EL (cell line): ENCODE measurements around the gene LRRC4C.

Experiments
- DNase-seq: peaks from one replicate; pipeline ENCODE4 v3.0.0-alpha.2; 2016

Gene LRRC4C

DNA sequence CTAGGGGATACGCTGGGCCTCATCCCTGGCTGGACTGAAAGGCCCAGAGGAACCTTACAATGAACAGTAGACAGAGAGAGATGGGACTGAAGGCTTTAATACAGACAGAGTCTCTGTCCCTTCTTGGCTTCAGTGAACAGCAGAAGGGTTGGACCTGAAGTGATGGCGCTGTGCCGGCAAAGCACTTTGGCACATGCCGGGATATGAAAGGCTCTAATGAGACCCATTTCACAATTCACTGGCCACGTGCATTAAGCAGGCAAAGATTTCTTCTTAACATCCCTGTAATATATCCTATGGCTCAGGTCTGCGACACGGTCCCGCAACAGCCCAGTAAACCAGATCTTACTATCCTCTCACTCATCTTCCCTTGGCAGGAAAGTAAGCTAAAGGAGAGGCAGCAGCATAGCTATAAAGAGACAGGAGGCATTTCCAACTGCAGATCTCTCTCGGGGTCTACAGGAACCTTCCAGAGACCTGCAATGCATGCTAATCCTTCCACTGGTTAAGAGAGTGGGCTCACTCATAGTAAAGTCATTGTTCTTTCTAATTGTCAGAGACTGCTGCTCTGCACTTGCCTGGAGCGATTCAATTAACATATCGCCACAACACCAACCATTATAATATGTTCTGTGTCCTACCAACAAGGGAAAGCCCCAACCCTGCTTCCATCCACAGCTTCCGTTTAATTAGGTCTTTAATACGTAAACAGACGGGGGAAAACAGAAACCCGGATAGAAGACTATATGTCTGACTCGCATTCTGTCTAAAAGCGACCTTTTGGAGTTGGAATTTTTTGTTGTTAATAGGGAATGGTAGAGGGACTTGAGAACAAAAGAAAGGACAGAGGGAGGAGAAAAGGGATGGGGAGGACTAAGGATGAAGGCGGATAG, 1179.0 kb downstream of the LRRC4C start:
- DNase-seq, result no peak

GRCh38 chr11:40276960-40277359, 1182.5 kb downstream of the LRRC4C start:
- DNase-seq, result no peak

- DNase-seq, result peak; percentile 40
Observed at GRCh38 chr11:40274017-40274416, 1185.4 kb downstream of the LRRC4C start.

DNA sequence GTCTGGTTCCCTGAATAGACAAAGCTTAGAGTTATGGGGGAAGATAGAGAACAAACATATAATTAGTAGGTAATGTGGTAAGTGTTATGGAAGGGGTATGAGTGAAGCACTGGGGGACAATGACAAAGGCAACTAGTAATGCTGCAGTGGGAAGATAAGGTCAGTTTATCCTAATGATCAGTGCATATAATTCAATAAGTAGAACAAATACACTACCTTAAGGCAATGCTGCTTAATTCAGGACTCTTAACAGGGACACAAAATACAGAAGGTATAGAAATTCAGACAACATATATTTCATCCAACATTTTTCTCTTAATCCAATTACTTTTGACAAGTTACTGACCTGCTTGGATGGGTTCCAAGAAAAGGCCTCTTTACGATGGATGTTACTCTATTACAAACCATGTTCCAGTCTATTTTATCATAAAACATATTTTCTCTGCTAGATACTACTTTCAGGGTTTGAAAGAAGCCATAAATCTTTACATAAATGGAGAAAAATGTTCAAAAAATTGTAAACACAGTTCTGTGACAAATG, 1186.2 kb downstream of the LRRC4C start:
- DNase-seq, result no peak

DNA sequence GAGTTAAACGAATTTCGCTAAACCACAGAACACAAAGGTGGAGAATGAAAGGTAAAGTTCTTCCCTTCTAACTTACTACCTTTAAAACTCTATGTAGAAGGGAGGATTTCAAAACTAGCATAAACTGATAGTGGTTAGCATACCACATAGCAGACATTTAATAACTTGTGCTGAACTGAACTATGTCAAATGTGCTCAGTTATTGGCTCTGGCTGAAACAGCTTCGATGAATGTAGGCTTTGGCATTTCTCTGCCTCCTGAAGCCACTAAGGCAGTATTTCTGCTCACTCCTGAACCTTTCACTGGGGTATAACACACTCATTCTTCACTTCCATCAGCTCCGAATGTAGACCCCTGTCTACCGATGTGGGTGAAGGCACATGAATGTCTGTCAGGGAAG, 1188.1 kb downstream of the LRRC4C start:
- DNase-seq, result no peak

GRCh38 chr11:40269865-40270264, 1189.6 kb downstream of the LRRC4C start:
- DNase-seq, result no peak

- no peak for DNase-seq
Observed at GRCh38 chr11:40268551-40268950, 1190.9 kb downstream of the LRRC4C start.

DNA sequence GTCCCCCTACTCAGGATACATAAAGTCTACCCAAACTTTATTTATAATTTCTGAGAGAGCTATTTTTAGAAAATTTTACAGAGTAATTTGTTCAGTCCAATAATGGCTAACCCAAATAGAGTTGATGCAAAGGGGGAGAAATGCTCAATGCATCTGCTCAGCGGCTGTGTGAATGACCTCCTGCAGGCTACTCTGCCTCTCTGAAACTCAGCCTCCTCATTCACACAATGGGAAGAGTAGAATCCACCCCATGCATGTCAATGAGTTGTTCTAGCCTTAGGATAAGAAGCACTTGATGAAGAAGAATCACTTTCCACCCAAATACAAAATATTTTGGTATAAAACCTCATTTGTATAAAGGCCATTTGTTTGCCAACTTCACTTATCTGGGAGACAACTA, 1204.0 kb downstream of the LRRC4C start:
- no peak for DNase-seq

GRCh38 chr11:40253166-40253565, 1206.3 kb downstream of the LRRC4C start:
- no peak for DNase-seq

DNA sequence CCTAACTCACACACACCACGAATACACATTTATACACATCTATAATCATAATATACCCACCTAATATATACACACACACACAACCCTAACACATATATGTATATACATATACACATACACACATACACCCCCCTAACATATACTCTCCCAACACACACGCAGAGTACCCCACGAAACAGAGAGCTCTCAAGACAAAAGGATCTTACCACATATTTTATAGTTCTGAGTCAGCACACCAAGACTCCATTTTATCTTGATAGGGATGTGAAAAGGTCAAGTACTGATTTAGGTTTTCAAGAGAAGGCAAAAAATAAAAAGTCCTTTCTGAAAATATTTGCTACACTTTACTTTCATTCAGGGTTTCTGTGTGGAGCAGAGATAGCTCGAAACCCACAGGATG, 1207.2 kb downstream of the LRRC4C start:
- no peak for DNase-seq

DNA sequence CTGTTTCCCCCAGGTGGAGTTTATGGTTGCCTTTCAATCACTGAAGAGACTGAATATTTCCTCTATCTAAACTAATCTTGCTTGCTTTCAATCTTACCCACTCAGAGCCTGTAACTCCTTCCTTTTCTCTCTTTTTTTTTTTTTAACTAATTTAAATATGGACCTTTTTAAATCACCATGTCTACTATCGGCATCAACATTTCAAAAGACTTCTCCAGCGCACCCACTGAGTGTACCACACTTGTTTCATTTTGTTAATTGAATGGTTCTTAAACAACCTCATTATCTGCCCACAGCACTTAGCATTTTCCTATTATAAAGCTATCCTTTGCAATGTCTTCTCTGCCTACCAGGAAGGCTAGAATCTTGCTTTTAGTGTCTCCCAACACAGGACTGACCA, 1212.5 kb downstream of the LRRC4C start:
- no peak for DNase-seq

DNA sequence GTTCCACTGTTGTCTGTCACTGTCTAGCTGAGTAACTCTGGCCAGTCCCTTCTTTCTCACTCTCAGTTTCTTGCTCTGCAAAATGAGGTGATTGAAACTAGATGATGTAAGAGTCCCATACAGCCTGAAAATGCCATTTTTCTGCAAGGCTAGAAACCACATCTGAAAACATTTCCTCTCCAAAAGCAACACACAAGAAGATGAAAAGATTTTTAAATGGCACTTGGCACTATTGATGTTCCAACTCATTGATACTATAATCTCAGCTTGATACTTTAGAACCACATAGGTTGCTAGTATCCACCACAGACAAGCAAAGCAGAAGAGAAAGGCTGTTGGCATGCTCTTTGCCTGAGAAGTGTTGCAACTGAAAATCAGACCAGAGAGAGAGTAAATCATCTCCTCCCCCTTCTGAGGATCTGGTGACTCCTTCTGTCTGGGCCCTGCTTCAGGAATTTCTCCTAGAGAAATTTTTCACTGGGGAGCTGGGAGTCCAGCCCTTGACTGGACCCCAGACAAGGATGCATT, 1217.9 kb downstream of the LRRC4C start:
- DNase-seq, result no peak

GRCh38 chr11:40240284-40240683, 1219.2 kb downstream of the LRRC4C start:
- DNase-seq, result no peak

- DNase-seq, result no peak
Observed at GRCh38 chr11:40236526-40236925, 1222.9 kb downstream of the LRRC4C start.

- DNase-seq, result no peak
Observed at GRCh38 chr11:40235841-40236240, 1223.6 kb downstream of the LRRC4C start.

GRCh38 chr11:40230821-40231220, 1228.6 kb downstream of the LRRC4C start:
- DNase-seq, result no peak

DNA sequence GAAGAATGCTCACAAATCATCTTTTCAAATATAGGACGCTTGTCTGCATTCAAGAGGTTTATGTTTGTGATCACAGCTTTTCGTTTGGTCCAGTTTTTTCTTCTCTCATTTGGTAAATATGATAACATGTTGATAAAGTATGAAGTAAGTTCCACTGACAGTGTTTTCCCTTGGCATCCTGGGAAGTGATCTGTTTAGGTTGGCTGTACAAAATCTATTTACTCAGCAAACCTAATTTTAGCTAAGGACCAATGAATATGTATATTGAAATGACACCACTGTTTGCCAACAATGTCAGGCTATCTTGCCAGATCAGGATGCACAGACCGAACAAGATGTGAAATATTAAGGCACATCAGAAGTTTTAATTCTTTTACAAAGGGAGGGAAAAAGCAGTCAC, 1230.8 kb downstream of the LRRC4C start:
- no peak for DNase-seq

DNA sequence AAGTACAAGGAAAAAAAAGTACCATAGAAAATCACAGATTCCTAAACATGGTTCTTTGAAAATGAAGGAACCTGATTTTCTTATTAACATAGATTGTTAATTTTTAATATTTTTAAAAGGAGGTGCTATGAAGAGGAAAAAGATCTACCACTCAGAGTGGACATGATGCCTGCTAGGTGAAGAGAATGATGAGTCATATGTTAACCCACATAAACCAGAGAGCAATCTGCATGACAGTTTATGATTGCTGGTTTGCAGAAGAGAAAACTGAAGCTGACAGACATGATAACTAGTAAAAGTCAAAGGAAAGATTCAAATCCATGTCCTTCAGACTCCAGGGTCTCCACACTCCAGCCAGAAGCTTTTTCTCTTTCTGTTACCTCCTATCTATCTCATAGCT, 1231.7 kb downstream of the LRRC4C start:
- no peak for DNase-seq

- DNase-seq, result no peak
Observed at GRCh38 chr11:40226654-40227053, 1232.8 kb downstream of the LRRC4C start.

GRCh38 chr11:40223596-40224330, 1235.7 kb downstream of the LRRC4C start:
- DNase-seq, result no peak

DNA sequence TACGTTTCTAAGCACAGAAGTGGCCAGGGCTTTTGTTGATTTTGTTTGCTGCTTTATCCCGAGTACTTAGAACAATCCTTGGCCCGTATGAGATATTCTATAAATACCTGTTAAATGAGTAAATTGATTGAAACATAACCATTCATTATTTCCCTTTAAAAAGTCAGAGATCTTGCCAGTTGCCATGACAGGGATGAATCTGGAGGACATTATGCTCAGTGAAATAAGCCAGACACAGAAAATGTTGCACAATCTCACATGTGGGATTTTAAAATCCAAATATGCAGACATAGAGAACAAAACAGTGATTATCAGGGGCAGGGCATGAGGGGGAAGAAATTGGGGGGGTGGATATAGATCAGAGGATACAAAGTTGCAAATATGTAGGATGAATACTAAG, 1240.1 kb downstream of the LRRC4C start:
- no peak for DNase-seq

GRCh38 chr11:40215556-40215955, 1243.9 kb downstream of the LRRC4C start:
- DNase-seq, result no peak

DNA sequence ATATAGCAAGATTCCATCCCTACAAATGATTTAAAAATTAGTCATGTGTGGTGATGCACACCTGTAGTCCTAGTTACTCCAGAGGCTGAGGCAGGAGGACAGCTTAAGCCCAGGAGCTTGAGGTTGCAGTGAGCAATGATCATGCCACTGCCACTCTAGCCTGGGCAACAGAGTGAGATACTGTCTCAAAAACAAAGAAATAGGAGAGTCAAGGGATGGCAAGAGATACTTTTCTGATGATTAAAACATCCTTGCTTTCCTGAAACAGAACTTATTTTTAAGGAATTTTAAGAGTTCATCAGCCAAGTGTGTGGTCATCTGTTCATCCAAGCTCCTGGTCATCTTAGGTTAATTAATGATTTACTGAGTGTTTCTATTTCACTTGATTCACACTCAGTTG, 1252.0 kb downstream of the LRRC4C start:
- no peak for DNase-seq

DNA sequence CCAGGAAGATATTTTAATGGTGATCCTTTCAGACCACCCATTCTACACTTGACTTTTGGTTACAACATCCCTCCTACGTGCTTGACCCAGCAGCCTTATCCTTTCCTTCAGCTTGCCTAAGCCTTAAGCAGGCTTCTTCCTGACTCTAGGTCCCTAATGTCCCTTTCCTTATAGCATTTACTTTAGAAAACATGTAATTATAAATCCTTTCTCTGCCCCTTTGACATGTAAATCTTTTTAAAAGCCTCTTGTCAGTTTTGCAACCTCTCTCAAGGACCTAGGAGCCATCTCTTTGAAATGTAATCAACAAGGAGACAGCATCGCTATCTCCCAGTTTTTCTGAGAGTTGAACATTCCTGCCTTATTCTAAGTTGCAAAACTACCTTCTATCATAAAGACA, 1255.2 kb downstream of the LRRC4C start:
- DNase-seq, result no peak
